Measurements from ENCODE around the gene GNG2.

Gene GNG2

GRCh38 chr14:52007637-52008036 is 147.2 kb downstream of the GNG2 start:
- TF ChIP-seq EZH2phosphoT487 (IDR thresholded peaks at IDR 0.05; ENCODE audit: borderline replicate concordance, low read length): no peak
- no peak for TF ChIP-seq CTCF (IDR thresholded peaks at IDR 0.05; ENCODE audit: low read depth, low read length, poor library complexity, severe bottlenecking)

DNA sequence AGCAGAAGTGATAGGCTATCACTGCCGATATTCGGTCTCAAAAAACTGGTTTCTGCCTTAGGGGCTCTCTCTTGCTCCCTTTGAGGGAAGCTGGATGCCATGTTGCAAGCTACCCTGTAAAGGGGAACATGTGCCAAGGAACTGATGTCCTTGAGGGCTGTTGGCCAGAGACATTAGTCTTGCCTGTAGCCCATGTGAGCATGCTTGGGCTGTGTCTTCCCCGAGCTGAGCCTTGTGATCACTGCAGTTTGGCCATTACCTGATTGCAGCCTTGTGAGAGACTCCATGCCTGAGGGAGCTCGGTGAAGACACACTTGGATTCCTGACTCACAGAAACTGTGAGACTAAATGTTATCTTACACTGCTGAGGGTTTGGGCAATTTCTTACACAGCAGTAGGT is 147.7 kb downstream of the GNG2 start:
- H3K36me3 ChIP-seq (ENCODE audit: control insufficient read depth, low read length): peaks cover 86% of the 10 kb centered on the region
- 0 out of 2 replicates have a peak, but pooled peaks cover 12% of the 10 kb centered on the region for H3F3A ChIP-seq (ENCODE audit: control insufficient read depth, insufficient read depth)

More at GRCh38 chr14:52007637-52008036, 147.2 kb downstream of the GNG2 start:
- Histone ChIP-seq H3K9me2 (replicated peaks; ENCODE audit: control insufficient read depth, low read length) (no peaks in the 10 kb centered on the region), H3F3A (ENCODE audit: control insufficient read depth, insufficient read depth) (0 out of 2 replicates have a peak, but pooled peaks cover 12% of the 10 kb centered on the region), H3K79me2 (ENCODE audit: control insufficient read depth, low read length) (no peaks in the 10 kb centered on the region), H4K20me1 (ENCODE audit: control insufficient read depth, insufficient read depth, low read depth, low read length) (no peaks in the 10 kb centered on the region), H3K36me3 (ENCODE audit: control insufficient read depth, low read length) (peaks cover 91% of the 10 kb centered on the region), H3K27me3 (ENCODE audit: control insufficient read depth, low read length) (no peaks in the 10 kb centered on the region), H3K4me2 (ENCODE audit: low read length) (no peak overlapping the region), H3K9me3 (ENCODE audit: control insufficient read depth, insufficient read depth, low read length) (no peaks in the 10 kb centered on the region), H3K4me1 (ENCODE audit: control insufficient read depth, low read length) (no peaks in the 10 kb centered on the region), H3K27ac (ENCODE audit: low read depth, low read length) (no peak overlapping the region), H3K4me3 (ENCODE audit: low read length) (no peak overlapping the region)

DNA sequence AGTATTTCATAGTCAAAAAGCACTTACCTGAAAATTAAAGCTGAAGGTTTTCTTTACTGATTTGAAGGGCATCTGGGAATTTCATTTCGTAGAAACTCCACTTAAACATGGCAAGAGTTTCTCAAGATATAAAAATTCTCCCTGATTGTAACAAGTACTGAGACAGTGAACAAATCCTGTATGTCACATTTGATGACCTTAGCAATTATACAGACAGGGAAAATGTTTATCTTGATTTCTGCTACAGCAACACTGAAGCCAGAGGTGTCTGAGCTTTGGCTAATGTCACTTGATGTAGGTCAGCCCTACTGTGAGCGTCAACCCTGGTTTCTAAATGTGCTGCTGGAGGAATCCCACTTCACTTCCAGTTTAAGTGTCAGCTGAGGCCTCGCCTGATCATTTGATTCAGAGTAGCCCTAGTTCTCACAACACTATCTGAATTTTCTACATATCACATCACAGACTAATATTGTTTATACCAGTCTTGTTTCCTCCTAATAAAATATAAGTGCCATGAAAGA is 149.8 kb downstream of the GNG2 start:
- H3K27ac ChIP-seq (ENCODE audit: low read depth, low read length): no peak overlapping the region
- 0 out of 2 replicates have a peak, but pooled peaks cover 12% of the 10 kb centered on the region for H3F3A ChIP-seq (ENCODE audit: control insufficient read depth, insufficient read depth)
- no peak overlapping the region for H3K4me3 ChIP-seq (ENCODE audit: low read length)
- H3K9me3 ChIP-seq (ENCODE audit: control insufficient read depth, insufficient read depth, low read length): no peaks in the 10 kb centered on the region
- H3K79me2 ChIP-seq (ENCODE audit: control insufficient read depth, low read length): no peaks in the 10 kb centered on the region
- H4K20me1 ChIP-seq (ENCODE audit: control insufficient read depth, insufficient read depth, low read depth, low read length): no peaks in the 10 kb centered on the region
- no peaks in the 10 kb centered on the region for H3K4me1 ChIP-seq (ENCODE audit: control insufficient read depth, low read length)
- TF ChIP-seq CTCF (IDR thresholded peaks at IDR 0.05; ENCODE audit: low read depth, low read length, poor library complexity, severe bottlenecking) (no peak), EZH2phosphoT487 (IDR thresholded peaks at IDR 0.05; ENCODE audit: borderline replicate concordance, low read length) (no peak)
- H3K4me2 ChIP-seq (ENCODE audit: low read length): no peak overlapping the region
- H3K36me3 ChIP-seq (ENCODE audit: control insufficient read depth, low read length): peaks cover 65% of the 10 kb centered on the region
- no peaks in the 10 kb centered on the region for H3K27me3 ChIP-seq (ENCODE audit: control insufficient read depth, low read length)
- H3K9me2 ChIP-seq (replicated peaks; ENCODE audit: control insufficient read depth, low read length): no peaks in the 10 kb centered on the region

More for the DNA sequence above, 147.7 kb downstream of the GNG2 start:
- no peak overlapping the region for H3K4me2 ChIP-seq (ENCODE audit: low read length)
- no peaks in the 10 kb centered on the region for H3K27me3 ChIP-seq (ENCODE audit: control insufficient read depth, low read length)
- TF ChIP-seq CTCF (IDR thresholded peaks at IDR 0.05; ENCODE audit: low read depth, low read length, poor library complexity, severe bottlenecking) (no peak), EZH2phosphoT487 (IDR thresholded peaks at IDR 0.05; ENCODE audit: borderline replicate concordance, low read length) (no peak)
- no peaks in the 10 kb centered on the region for H3K9me3 ChIP-seq (ENCODE audit: control insufficient read depth, insufficient read depth, low read length)
- H3K27ac ChIP-seq (ENCODE audit: low read depth, low read length): no peak overlapping the region
- H3K9me2 ChIP-seq (replicated peaks; ENCODE audit: control insufficient read depth, low read length): no peaks in the 10 kb centered on the region
- no peak overlapping the region for H3K4me3 ChIP-seq (ENCODE audit: low read length)
- H3K79me2 ChIP-seq (ENCODE audit: control insufficient read depth, low read length): no peaks in the 10 kb centered on the region
- H3K4me1 ChIP-seq (ENCODE audit: control insufficient read depth, low read length): no peaks in the 10 kb centered on the region
- no peaks in the 10 kb centered on the region for H4K20me1 ChIP-seq (ENCODE audit: control insufficient read depth, insufficient read depth, low read depth, low read length)
